Dendritic cell treated with granulocyte-macrophage colony-stimulating factor and Interleukin-4, amounts not matched to agents 40 ng/mL and 50 ng/mL, for 4 days (primary cell): ENCODE data around the gene MKKS.

Experiments
- H3K27ac Mint-ChIP-seq: one replicate; pipeline ENCODE4 v1.8.0; 2022; ENCODE audit warnings: mild to moderate bottlenecking, mixed read lengths
- H3K27me3 Mint-ChIP-seq: one replicate; pipeline ENCODE4 v1.8.0; 2022; ENCODE audit warnings: mild to moderate bottlenecking, mixed read lengths
- H3K36me3 Mint-ChIP-seq: one replicate; pipeline ENCODE4 v1.8.0; 2022; ENCODE audit warnings: low read depth, mixed read lengths
- H3K4me1 Mint-ChIP-seq: one replicate; pipeline ENCODE4 v1.8.0; 2022; ENCODE audit warnings: low read depth, mixed read lengths
- H3K4me3 Mint-ChIP-seq: one replicate; pipeline ENCODE4 v1.8.0; 2022; ENCODE audit warnings: mild to moderate bottlenecking, moderate library complexity, mixed read lengths
- H3K9me3 Mint-ChIP-seq: one replicate; pipeline ENCODE4 v1.8.0; 2022; ENCODE audit warnings: mixed read lengths
- intact Hi-C: fragments of 100-400 bp; cut with micrococcal nuclease; formaldehyde crosslinking; loops from one replicate; pipeline ENCODE4 v1.15.0; 2022

The MKKS gene

GRCh38 chr20:10366898-10367692 lies 66.9 kb downstream of the MKKS start:
- no peaks in the 10 kb centered on the region for H3K36me3 Mint-ChIP-seq
- H3K27me3 Mint-ChIP-seq, result peaks cover 2% of the 10 kb centered on the region
- no peaks in the 10 kb centered on the region for H3K9me3 Mint-ChIP-seq
- no peaks in the 10 kb centered on the region for H3K4me1 Mint-ChIP-seq
- no peak overlapping the region for H3K4me3 Mint-ChIP-seq
- intact Hi-C loops, result no loop called here
- no peak overlapping the region for H3K27ac Mint-ChIP-seq

- intact Hi-C loops, result no loop called here
- no peaks in the 10 kb centered on the region for H3K36me3 Mint-ChIP-seq
- no peaks in the 10 kb centered on the region for H3K4me1 Mint-ChIP-seq
- no peaks in the 10 kb centered on the region for H3K27me3 Mint-ChIP-seq
- peaks cover under 1% of the 10 kb centered on the region for H3K9me3 Mint-ChIP-seq
- H3K27ac Mint-ChIP-seq, result no peak overlapping the region
- H3K4me3 Mint-ChIP-seq, result no peak overlapping the region
Observed at GRCh38 chr20:10362674-10363073, 71.3 kb downstream of the MKKS start.

GRCh38 chr20:10360878-10361277 lies 73.1 kb downstream of the MKKS start:
- intact Hi-C loops, result no loop called here
- Mint-ChIP-seq H3K4me1 (no peaks in the 10 kb centered on the region), H3K36me3 (peaks cover 5% of the 10 kb centered on the region), H3K27me3 (no peaks in the 10 kb centered on the region), H3K9me3 (peaks cover 12% of the 10 kb centered on the region), H3K4me3 (no peak overlapping the region), H3K27ac (no peak overlapping the region)

- H3K27me3 Mint-ChIP-seq, result no peaks in the 10 kb centered on the region
- peaks cover 12% of the 10 kb centered on the region for H3K9me3 Mint-ChIP-seq
- peaks cover 5% of the 10 kb centered on the region for H3K36me3 Mint-ChIP-seq
- no peak overlapping the region for H3K27ac Mint-ChIP-seq
- intact Hi-C loops, result no loop called here
- no peak overlapping the region for H3K4me3 Mint-ChIP-seq
- no peaks in the 10 kb centered on the region for H3K4me1 Mint-ChIP-seq
Observed at GRCh38 chr20:10359621-10360040, 74.4 kb downstream of the MKKS start.

GRCh38 chr20:10357974-10358373 lies 76.0 kb downstream of the MKKS start:
- Mint-ChIP-seq H3K4me3 (no peak overlapping the region), H3K27ac (no peak overlapping the region), H3K36me3 (peaks cover 5% of the 10 kb centered on the region), H3K9me3 (peaks cover 12% of the 10 kb centered on the region), H3K4me1 (no peaks in the 10 kb centered on the region), H3K27me3 (peaks cover under 1% of the 10 kb centered on the region)
- intact Hi-C loops, result no loop called here

- Mint-ChIP-seq H3K9me3 (peaks cover 12% of the 10 kb centered on the region), H3K4me3 (no peak overlapping the region), H3K27ac (no peak overlapping the region), H3K36me3 (peaks cover 5% of the 10 kb centered on the region), H3K4me1 (no peaks in the 10 kb centered on the region), H3K27me3 (peaks cover 3% of the 10 kb centered on the region)
- intact Hi-C loops, result no loop called here
Observed at GRCh38 chr20:10357061-10357708, 76.8 kb downstream of the MKKS start.

GRCh38 chr20:10356628-10357027 lies 77.4 kb downstream of the MKKS start:
- no peak overlapping the region for H3K4me3 Mint-ChIP-seq
- peaks cover 5% of the 10 kb centered on the region for H3K36me3 Mint-ChIP-seq
- H3K27me3 Mint-ChIP-seq, result peaks cover 3% of the 10 kb centered on the region
- no peaks in the 10 kb centered on the region for H3K4me1 Mint-ChIP-seq
- peaks cover 12% of the 10 kb centered on the region for H3K9me3 Mint-ChIP-seq
- H3K27ac Mint-ChIP-seq, result no peak overlapping the region
- intact Hi-C loops, result no loop called here

- Mint-ChIP-seq H3K4me1 (peaks cover 5% of the 10 kb centered on the region), H3K27ac (no peak overlapping the region), H3K36me3 (peaks cover 5% of the 10 kb centered on the region), H3K27me3 (peaks cover 3% of the 10 kb centered on the region), H3K4me3 (no peak overlapping the region), H3K9me3 (peaks cover 12% of the 10 kb centered on the region)
- intact Hi-C loops, result no loop called here
Observed at GRCh38 chr20:10352934-10353824, 80.8 kb downstream of the MKKS start.
